Measurements from ENCODE around the gene PCDHB14.
"Not testable (repeated sequence)": the region's sequence is repeated elsewhere in the genome, so short reads cannot be mapped to it uniquely, and the experiment has no call there.

GRCh38 chr5:141210281-141210680 is 12.9 kb upstream of the PCDHB14 start:
- not testable (repeated sequence) for TF ChIP-seq POLR2A, CTCF (IDR thresholded peaks at IDR 0.05)
